Vagina (tissue), 2 donors: Measurements from ENCODE around the gene HRH1. TPM values are rescaled to one million over a fixed set of nuclear protein-coding genes. Genes with fewer than 3 reads are reported as not detected.

Experiments used
- DNase-seq, 2 donors: peaks; one replicate each; pipeline ENCODE4 v3.0.0-alpha.2; 2017; ENCODE audit errors: extremely low spot score in 2 of 2
- H3K27ac ChIP-seq: fragments of 200-600 bp; sonication (generic); one replicate; pipeline ENCODE4 v1.5.1; 2019
- H3K27me3 ChIP-seq: fragments of 200-600 bp; sonication (generic); one replicate; pipeline ENCODE4 v1.5.1; 2019
- H3K36me3 ChIP-seq, 2 donors: fragments of 200-600 bp; sonication (generic); one replicate each; pipeline ENCODE4 v1.5.1; 2017 to 2019
- H3K4me1 ChIP-seq: fragments of 200-600 bp; sonication (generic); one replicate; pipeline ENCODE4 v1.5.1; 2019
- H3K4me3 ChIP-seq, 2 donors: fragments of 200-600 bp; sonication (generic); 1 replicate in 1 of 2; 2 replicates in 1 of 2; pipeline ENCODE4 v1.5.1; 2016 to 2019
- H3K9me3 ChIP-seq: fragments of 200-600 bp; sonication (generic); one replicate; pipeline ENCODE4 v1.5.1; 2019
- CTCF ChIP-seq, 3 experiments: fragments of 450-650 bp in 2 of 3; fragments of 200-600 bp in 1 of 3; sonication (generic) in 1 of 3; IDR thresholded peaks; one replicate each; pipeline ENCODE4 v1.5.1; 2017 to 2019; ENCODE audit warnings: antibody characterized with exemption in 3 of 3, mild to moderate bottlenecking in 2 of 3, moderate library complexity in 2 of 3
- POLR2A ChIP-seq, 2 donors: fragments of 450-650 bp; IDR thresholded peaks; one replicate each; pipeline ENCODE4 v1.6.1; 2017; ENCODE audit warnings: antibody characterized with exemption in 2 of 2, mild to moderate bottlenecking in 2 of 2, moderate library complexity in 2 of 2
- POLR2AphosphoS5 ChIP-seq, 2 donors: sonication (generic); formaldehyde crosslinking; IDR thresholded peaks; one replicate each; pipeline ENCODE4 v1.9.0; 2017; ENCODE audit warnings: antibody characterized with exemption in 2 of 2, mild to moderate bottlenecking in 2 of 2, low read depth in 1 of 2; ENCODE audit not compliant: insufficient read depth in 1 of 2
- intact Hi-C: fragments of 100-400 bp; cut with DNase I; formaldehyde crosslinking; loops from one replicate; pipeline ENCODE4 v1.15.1; 2023
- total RNA-seq: library from RNA; depleted of rRNA; stranded (reverse); fragments of >200 nt; gene quantifications from one replicate; pipeline ENCODE4 v1.2.3, GENCODE V29; 2016

Gene HRH1
- total RNA-seq, 1 donor from 2014 or later, result 9.3 TPM

GRCh38 chr3:11118181-11118682 is 36.1 kb upstream of the HRH1 start:
- no peak for TF ChIP-seq CTCF (IDR thresholded peaks at IDR 0.05)
- no peaks in the 10 kb centered on the region for H3K36me3 ChIP-seq
- intact Hi-C loops, result no loop called here
- H3K9me3 ChIP-seq, result no peaks in the 10 kb centered on the region
- no peaks in the 10 kb centered on the region for H3K27me3 ChIP-seq
- H3K27ac ChIP-seq, result no peak overlapping the region
- H3K4me3 ChIP-seq, result no peak overlapping the region
- DNase-seq, result no peak
- no peaks in the 10 kb centered on the region for H3K4me1 ChIP-seq

GRCh38 chr3:11120091-11120805 is 34.0 kb upstream of the HRH1 start:
- Histone ChIP-seq H3K27ac (no peak overlapping the region), H3K27me3 (no peaks in the 10 kb centered on the region), H3K4me3 (no peak overlapping the region), H3K4me1 (no peaks in the 10 kb centered on the region), H3K36me3 (no peaks in the 10 kb centered on the region), H3K9me3 (no peaks in the 10 kb centered on the region)
- intact Hi-C loops, result no loop called here
- TF ChIP-seq POLR2AphosphoS5 (IDR thresholded peaks at IDR 0.05; ENCODE audit: insufficient read depth in 1 of 2, low read depth in 1 of 2), result no peak
- no peak for TF ChIP-seq CTCF (IDR thresholded peaks at IDR 0.05)
- TF ChIP-seq POLR2A (IDR thresholded peaks at IDR 0.05), result no peak
- no peak for DNase-seq

- Histone ChIP-seq H3K9me3 (no peaks in the 10 kb centered on the region), H3K27ac (no peak overlapping the region), H3K27me3 (no peaks in the 10 kb centered on the region), H3K4me1 (no peaks in the 10 kb centered on the region), H3K4me3 (no peak overlapping the region), H3K36me3 (no peaks in the 10 kb centered on the region)
- no peak for TF ChIP-seq POLR2AphosphoS5 (IDR thresholded peaks at IDR 0.05; ENCODE audit: insufficient read depth in 1 of 2, low read depth in 1 of 2)
- no peak for TF ChIP-seq POLR2A (IDR thresholded peaks at IDR 0.05)
- TF ChIP-seq CTCF (IDR thresholded peaks at IDR 0.05), result no peak
- DNase-seq, result no peak
- intact Hi-C loops, result no loop called here
Measured at GRCh38 chr3:11126653-11127052, 27.6 kb upstream of the HRH1 start.

- H3K36me3 ChIP-seq, result no peaks in the 10 kb centered on the region
- no peaks in the 10 kb centered on the region for H3K9me3 ChIP-seq
- no peak for TF ChIP-seq POLR2A (IDR thresholded peaks at IDR 0.05)
- TF ChIP-seq CTCF (IDR thresholded peaks at IDR 0.05), result no peak
- no peak overlapping the region for H3K27ac ChIP-seq
- H3K27me3 ChIP-seq, result no peaks in the 10 kb centered on the region
- no peak for DNase-seq
- intact Hi-C loops, result no loop called here
- no peaks in the 10 kb centered on the region for H3K4me1 ChIP-seq
- H3K4me3 ChIP-seq, result no peak overlapping the region
Measured at GRCh38 chr3:11128682-11129632, 25.3 kb upstream of the HRH1 start.

GRCh38 chr3:11130385-11130784 is 23.9 kb upstream of the HRH1 start:
- H3K27me3 ChIP-seq, result no peaks in the 10 kb centered on the region
- DNase-seq, result no peak
- H3K36me3 ChIP-seq, result no peaks in the 10 kb centered on the region
- no peak for TF ChIP-seq POLR2A (IDR thresholded peaks at IDR 0.05)
- no peaks in the 10 kb centered on the region for H3K4me1 ChIP-seq
- intact Hi-C loops, result no loop called here
- no peaks in the 10 kb centered on the region for H3K9me3 ChIP-seq
- H3K27ac ChIP-seq, result no peak overlapping the region
- H3K4me3 ChIP-seq, result no peak overlapping the region
